ENCODE data around the gene SS18L1. TPM values are rescaled to one million over a fixed set of nuclear protein-coding genes. Genes with fewer than 3 reads are reported as not detected.

Gene SS18L1
- total RNA-seq, 1 experiment from 2014 or later, result 29.0 TPM

DNA sequence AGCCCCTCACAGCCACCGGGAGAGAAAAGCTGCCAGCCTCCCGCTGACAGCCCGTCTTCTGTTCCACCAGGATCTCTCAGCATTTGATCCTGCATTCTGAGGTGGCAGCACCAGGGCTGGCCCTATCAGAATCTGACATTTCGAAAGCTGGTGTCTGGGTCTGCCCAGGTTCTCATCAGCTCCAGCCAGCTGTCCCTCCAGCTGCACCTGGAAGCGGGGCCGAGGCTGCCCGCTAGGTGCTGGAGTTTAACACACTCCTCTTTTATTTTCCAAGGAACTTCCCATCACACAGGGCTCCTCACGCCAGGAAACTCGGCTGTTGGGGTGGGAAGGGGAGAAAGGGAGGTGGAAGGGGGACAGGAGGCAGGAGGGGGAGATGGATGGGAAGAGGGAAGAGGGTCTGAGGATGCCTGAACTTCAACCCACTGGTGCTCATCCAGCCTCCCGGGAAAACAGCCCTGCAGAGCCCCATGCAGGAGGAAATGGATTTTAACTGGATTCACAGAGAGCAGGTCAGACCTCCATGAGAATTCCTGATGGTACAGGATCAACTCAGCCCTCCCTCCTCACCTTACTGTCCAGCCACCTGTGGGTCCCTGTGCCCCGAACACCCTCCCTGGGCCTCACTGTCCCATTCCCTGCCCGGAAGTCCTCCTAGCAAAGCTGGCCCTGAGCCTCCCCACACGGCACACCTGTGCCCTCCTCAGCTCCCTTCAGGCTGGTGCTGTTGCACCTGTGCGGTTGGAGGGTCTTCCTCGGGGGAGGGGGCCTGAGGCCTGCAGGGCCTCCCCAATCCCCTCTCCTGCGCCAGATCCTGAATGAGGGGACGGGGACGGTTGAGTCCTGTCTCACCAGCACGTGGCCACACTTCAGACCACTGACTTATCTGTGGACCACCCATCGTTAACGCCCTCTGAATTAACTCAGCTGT is 25.2 kb upstream of the SS18L1 start:
- peaks cover 4% of the 10 kb centered on the region for H3K79me2 ChIP-seq (ENCODE audit: low read depth)
- ChIA-PET CTCF (no interaction called here), POLR2A (ENCODE audit: unreplicated experiment) (interaction anchor here (1.0 kb wide), 1 partner anchor 29 kb away, joined by 5 read pairs; no protein-coding TSS in a partner anchor)
- no peaks in the 10 kb centered on the region for H3K36me3 ChIP-seq (ENCODE audit: low read depth)
- no peak for DNase-seq
- peaks cover 3% of the 10 kb centered on the region for H3K4me1 ChIP-seq (replicated peaks; ENCODE audit: insufficient read depth)
- H2AFZ ChIP-seq, result no peak overlapping the region
- H3K27me3 ChIP-seq (ENCODE audit: insufficient read depth, low read depth), result peaks cover 62% of the 10 kb centered on the region
- H3K9me3 ChIP-seq (ENCODE audit: insufficient read depth, low read depth), result no peaks in the 10 kb centered on the region
- no TSS peak for BruUV-seq (replicated peaks)
- no peak overlapping the region for H3K27ac ChIP-seq
- intact Hi-C loops (cut with micrococcal nuclease; ENCODE audit: unreplicated experiment), result no loop called here
- no peak overlapping the region for H3K4me2 ChIP-seq
- TF ChIP-seq, protein P1, sequence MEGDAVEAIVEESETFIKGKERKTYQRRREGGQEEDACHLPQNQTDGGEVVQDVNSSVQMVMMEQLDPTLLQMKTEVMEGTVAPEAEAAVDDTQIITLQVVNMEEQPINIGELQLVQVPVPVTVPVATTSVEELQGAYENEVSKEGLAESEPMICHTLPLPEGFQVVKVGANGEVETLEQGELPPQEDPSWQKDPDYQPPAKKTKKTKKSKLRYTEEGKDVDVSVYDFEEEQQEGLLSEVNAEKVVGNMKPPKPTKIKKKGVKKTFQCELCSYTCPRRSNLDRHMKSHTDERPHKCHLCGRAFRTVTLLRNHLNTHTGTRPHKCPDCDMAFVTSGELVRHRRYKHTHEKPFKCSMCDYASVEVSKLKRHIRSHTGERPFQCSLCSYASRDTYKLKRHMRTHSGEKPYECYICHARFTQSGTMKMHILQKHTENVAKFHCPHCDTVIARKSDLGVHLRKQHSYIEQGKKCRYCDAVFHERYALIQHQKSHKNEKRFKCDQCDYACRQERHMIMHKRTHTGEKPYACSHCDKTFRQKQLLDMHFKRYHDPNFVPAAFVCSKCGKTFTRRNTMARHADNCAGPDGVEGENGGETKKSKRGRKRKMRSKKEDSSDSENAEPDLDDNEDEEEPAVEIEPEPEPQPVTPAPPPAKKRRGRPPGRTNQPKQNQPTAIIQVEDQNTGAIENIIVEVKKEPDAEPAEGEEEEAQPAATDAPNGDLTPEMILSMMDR (conservative IDR thresholded peaks at IDR 0.05), result no peak
- no peak for TF ChIP-seq EZH2 (IDR thresholded peaks at IDR 0.05; ENCODE audit: low read depth)
- H3F3A ChIP-seq (ENCODE audit: insufficient read depth, low read depth), result peaks cover 17% of the 10 kb centered on the region
- peaks cover 3% of the 10 kb centered on the region for H4K20me1 ChIP-seq (ENCODE audit: insufficient read depth)
- no peaks in the 10 kb centered on the region for H3K9me2 ChIP-seq (ENCODE audit: insufficient read depth)
- H3K4me3 ChIP-seq, result no peak overlapping the region

- TF ChIP-seq, protein P1 (conservative IDR thresholded peaks at IDR 0.05), result no peak
- TF ChIP-seq EZH2 (IDR thresholded peaks at IDR 0.05; ENCODE audit: low read depth), result no peak
- CTCF ChIA-PET, result no interaction called here
- no peak overlapping the region for H2AFZ ChIP-seq
- peaks cover 17% of the 10 kb centered on the region for H3F3A ChIP-seq (ENCODE audit: insufficient read depth, low read depth)
- DNase-seq, result no peak
- intact Hi-C loops (cut with micrococcal nuclease; ENCODE audit: unreplicated experiment), result no loop called here
- peaks cover 11% of the 10 kb centered on the region for H4K20me1 ChIP-seq (ENCODE audit: insufficient read depth)
- H3K4me1 ChIP-seq (replicated peaks; ENCODE audit: insufficient read depth), result peaks cover 10% of the 10 kb centered on the region
- no peak overlapping the region for H3K27ac ChIP-seq
- no peak overlapping the region for H3K4me3 ChIP-seq
- POLR2A ChIA-PET (ENCODE audit: unreplicated experiment), result no interaction called here
- no peaks in the 10 kb centered on the region for H3K9me3 ChIP-seq (ENCODE audit: insufficient read depth, low read depth)
- H3K27me3 ChIP-seq (ENCODE audit: insufficient read depth, low read depth), result peaks cover 55% of the 10 kb centered on the region
- no peak overlapping the region for H3K4me2 ChIP-seq
- peaks cover 12% of the 10 kb centered on the region for H3K79me2 ChIP-seq (ENCODE audit: low read depth)
- BruUV-seq (replicated peaks), result no TSS peak
- no peaks in the 10 kb centered on the region for H3K36me3 ChIP-seq (ENCODE audit: low read depth)
- no peaks in the 10 kb centered on the region for H3K9me2 ChIP-seq (ENCODE audit: insufficient read depth)
Measured at GRCh38 chr20:62119115-62119514, 24.5 kb upstream of the SS18L1 start.

GRCh38 chr20:62119591-62120364 is 23.8 kb upstream of the SS18L1 start:
- POLR2A ChIA-PET (ENCODE audit: unreplicated experiment), result no interaction called here
- intact Hi-C loops (cut with micrococcal nuclease; ENCODE audit: unreplicated experiment), result loop anchor here (2.0 to 5.0 kb wide), 2 partner anchors 33 to 107 kb away; no protein-coding TSS in a partner anchor
- no TSS peak for BruUV-seq (replicated peaks)

More at GRCh38 chr20:62119591-62120364, 23.8 kb upstream of the SS18L1 start:
- Histone ChIP-seq H3K4me2 (no peak overlapping the region), H3F3A (ENCODE audit: insufficient read depth, low read depth) (peaks cover 17% of the 10 kb centered on the region), H3K4me1 (replicated peaks; ENCODE audit: insufficient read depth) (peaks cover 15% of the 10 kb centered on the region), H4K20me1 (ENCODE audit: insufficient read depth) (peaks cover 17% of the 10 kb centered on the region), H3K4me3 (no peak overlapping the region), H3K79me2 (ENCODE audit: low read depth) (peaks cover 18% of the 10 kb centered on the region), H3K27ac (no peak overlapping the region), H3K9me3 (ENCODE audit: insufficient read depth, low read depth) (no peaks in the 10 kb centered on the region), H3K36me3 (ENCODE audit: low read depth) (no peaks in the 10 kb centered on the region), H2AFZ (no peak overlapping the region), H3K9me2 (ENCODE audit: insufficient read depth) (no peaks in the 10 kb centered on the region), H3K27me3 (ENCODE audit: insufficient read depth, low read depth) (peaks cover 48% of the 10 kb centered on the region)
- DNase-seq, result no peak
- CTCF ChIA-PET, result no interaction called here
- TF ChIP-seq, protein P1 (conservative IDR thresholded peaks at IDR 0.05), result no peak
- TF ChIP-seq EZH2 (IDR thresholded peaks at IDR 0.05; ENCODE audit: low read depth), result no peak
